Hematopoietic multipotent progenitor cell treated with erythropoietin and hydrocortisone succinate and interleukin-3 and kit ligand, for 15 days (in vitro differentiated cells): Measurements from ENCODE around the gene P2RX4.
"Not testable (repeated sequence)": the region's sequence is repeated elsewhere in the genome, so short reads cannot be mapped to it uniquely, and the experiment has no call there.

ENCODE experiments used
- DNase-seq: peaks from one replicate; pipeline ENCODE4 v3.0.0-alpha.2; 2015; ENCODE audit warnings: low spot score

Gene P2RX4

GRCh38 chr12:121188227-121188626 is 21.7 kb upstream of the P2RX4 start:
- no peak for DNase-seq

GRCh38 chr12:121189131-121189530 is 20.8 kb upstream of the P2RX4 start:
- no peak for DNase-seq

GRCh38 chr12:121189619-121190155 is 20.2 kb upstream of the P2RX4 start:
- DNase-seq = peak; percentile 72

- no peak for DNase-seq
These were observed 19.4 kb upstream of the P2RX4 start for GRCh38 chr12:121190523-121191031.

DNA sequence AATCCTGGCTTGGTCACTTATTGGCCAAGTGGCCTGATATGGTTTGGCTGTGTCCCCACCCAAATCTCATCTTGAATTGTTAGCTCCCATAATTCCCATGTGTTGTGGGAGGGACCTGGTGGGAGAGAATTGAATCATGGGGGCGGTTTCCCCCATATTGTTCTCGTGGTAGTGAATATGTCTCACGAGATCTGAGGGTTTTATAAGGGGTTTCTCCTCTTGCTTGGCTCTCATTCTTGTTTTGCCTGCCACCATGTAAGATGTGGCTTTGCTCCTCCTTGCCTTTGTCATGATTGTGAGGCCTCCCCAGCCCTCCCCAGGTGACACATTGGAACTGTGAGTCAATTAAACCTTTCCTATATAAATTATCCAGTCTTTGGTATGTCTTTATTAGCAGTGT is 18.8 kb upstream of the P2RX4 start:
- no peak for DNase-seq

DNA sequence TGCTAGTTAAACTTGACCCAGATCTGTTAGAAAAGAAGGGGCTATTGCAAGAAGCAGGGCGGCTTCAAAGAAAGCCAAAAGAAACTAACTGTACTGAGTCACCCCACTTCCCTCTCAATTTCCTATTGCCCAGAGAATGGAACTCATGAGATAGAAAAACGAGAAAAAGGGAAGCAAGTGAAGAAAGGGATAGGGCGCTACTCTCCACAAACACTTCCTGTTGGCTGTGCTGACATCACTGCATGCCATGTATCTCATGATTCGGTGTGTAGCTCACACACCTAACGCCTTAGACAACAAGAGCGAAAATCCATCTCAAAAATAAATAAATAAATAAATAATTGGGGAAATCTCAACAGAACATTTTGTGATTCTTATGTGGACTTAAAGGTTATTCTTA is 13.0 kb upstream of the P2RX4 start:
- DNase-seq = no peak

DNA sequence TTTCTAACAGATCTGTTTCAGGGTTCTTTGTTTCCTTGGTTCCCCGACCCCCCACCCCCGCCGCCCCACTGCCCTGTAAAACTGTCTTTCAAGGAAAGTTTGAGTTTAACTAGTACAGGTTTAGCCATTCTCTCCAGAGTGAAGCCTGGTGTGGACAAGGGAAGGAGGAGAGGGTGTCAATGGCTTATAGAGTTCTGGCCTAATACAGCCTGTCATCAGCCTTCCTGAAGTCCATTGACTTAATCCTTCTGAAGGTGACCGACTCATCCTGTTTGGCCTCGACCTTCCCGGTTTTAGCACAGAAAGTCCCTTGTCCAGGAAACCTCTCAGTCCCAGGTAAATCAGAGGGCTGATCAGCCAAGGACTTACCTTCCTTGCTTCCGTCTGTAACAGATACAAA is 11.0 kb upstream of the P2RX4 start:
- DNase-seq = no peak

- DNase-seq = not testable (repeated sequence)
These were observed 8.8 kb upstream of the P2RX4 start for GRCh38 chr12:121201140-121201539.

GRCh38 chr12:121202407-121203355 is 7.2 kb upstream of the P2RX4 start:
- peak; percentile 17 for DNase-seq

DNA sequence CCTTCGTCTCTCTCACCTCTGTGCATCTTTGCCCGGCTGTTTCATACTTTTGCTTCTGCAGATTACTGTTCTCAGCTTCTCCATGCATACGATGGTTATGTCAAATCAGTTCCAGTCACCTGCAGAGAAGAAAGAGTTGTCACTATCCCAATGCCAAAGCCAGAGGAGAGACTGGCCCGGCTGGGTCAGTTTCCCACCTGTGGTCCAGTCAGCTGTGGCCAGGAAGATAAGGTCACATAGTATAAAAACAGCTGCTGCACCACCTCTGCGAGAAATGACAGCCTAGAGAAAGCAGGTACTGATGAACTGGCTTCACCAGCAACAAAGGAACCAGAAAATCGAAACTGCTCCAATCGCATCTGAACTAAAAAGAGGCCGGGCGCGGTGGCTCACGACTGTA is 6.4 kb upstream of the P2RX4 start:
- no peak for DNase-seq

GRCh38 chr12:121205491-121205890 is 4.4 kb upstream of the P2RX4 start:
- DNase-seq = no peak

- not testable (repeated sequence) for DNase-seq
These were observed 1.4 kb upstream of the P2RX4 start for GRCh38 chr12:121208571-121208970.

DNA sequence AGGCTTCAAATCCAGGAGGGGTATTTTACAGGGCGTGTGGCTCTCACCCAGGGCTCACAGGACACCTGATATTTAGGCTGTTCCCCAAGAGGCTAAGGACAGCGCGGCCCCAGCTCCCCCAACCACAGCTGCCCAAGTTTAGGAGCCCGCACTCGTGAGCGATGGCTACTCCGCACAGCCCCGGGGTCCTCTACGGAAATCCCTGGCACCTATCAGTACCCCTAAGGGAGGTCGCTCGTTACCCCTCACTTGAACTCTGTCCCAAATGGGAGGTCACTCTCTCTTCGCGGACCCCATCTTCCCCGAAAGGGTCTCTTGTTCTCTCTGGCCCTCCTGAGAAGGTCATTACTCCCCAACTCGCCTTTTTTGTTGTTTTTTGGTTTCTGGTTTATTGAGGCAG is 708 bp upstream of the P2RX4 start:
- DNase-seq = no peak

DNA sequence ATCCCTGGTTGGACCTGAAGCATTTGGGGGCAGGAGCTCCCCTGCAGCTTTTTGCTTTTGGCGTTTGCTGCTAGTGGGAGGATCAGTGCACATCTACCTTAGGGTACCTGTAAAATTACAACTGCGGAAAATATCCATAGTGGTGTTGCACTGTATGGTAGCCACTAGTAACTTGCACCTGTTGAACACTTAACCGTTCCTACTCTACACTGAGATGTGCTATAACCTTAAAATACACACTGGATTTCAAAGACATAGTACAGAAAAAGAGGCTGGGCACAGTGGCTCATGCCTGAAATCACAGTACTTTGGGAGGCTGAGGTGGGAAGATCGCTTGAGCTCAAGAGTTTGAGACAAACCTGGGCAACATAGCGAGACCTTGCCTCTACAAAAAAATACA is 2.9 kb downstream of the P2RX4 start:
- no peak for DNase-seq

GRCh38 chr12:121214166-121214777 is 4.3 kb downstream of the P2RX4 start:
- DNase-seq = no peak

GRCh38 chr12:121214855-121215745 is 5.2 kb downstream of the P2RX4 start:
- DNase-seq = no peak

DNA sequence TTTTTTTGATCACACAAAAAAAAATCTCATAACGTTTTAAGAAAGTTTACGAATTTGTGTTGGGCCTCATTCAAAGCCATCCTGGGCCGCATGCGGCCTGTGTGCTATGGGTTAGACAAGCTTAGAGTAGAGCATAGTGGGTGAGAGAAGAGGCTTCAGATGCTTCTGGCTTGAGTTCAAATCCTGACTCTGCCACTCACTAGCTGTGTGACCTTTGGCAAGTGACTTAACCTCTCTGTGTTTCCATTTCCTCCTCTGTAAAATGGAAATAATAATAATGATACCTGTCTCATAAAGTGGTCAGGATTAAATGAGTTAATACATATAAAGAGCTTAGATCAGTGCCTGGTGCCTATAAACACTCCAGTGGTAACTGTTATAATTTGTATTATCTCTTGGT is 6.2 kb downstream of the P2RX4 start:
- DNase-seq = no peak

GRCh38 chr12:121217063-121217462 is 7.1 kb downstream of the P2RX4 start:
- DNase-seq = no peak

DNA sequence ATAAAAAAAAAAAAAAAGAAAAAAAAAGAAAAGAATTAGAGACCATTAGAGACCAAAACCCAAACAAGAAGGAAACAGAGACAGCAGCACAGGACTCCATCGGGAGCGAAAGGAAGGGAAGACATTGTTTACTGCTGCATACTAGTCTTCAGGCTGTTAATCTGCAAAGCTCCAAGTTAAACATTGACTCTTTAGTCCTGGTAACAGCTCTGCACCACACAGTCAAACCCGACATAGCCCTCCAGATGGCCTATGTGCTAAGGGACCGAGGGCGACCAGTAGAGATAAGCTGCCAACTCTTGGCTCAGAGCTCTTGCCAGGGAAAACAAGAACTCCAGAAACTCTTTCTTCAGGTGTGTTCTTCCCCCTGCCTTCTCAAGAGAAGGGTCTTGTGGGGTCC is 7.8 kb downstream of the P2RX4 start:
- DNase-seq = no peak

GRCh38 chr12:121218588-121219352 is 8.8 kb downstream of the P2RX4 start:
- no peak for DNase-seq

DNA sequence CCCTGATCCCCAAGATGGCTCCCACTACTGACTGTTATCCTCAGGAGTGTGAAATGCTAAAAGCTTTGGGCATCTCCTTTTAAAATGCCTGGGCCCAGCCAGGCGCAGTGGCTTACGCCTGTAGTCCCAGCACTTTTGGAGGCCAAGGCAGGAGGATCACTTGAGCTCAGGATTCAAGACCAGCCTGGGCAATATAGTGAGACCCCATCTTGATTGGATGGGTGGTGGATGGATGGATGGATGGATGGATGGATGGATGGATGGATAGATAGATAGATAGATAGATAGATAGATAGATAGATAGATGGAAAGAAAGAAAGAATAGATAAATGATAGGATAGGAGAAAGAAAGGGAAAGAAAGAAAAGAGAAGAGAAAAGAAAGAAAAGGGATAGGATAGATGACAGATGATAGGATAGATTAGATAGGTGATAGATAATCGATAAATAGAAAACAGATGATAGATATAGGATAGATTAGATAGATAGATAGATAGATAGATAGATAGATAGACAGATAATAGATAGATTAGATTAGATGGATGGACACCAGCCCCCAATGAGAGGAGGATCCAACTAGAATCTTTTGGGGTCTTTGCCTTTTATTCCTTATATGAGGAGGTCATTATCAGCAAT is 9.5 kb downstream of the P2RX4 start:
- no peak for DNase-seq
